ENCODE data around the gene MECP2.

The MECP2 gene

DNA sequence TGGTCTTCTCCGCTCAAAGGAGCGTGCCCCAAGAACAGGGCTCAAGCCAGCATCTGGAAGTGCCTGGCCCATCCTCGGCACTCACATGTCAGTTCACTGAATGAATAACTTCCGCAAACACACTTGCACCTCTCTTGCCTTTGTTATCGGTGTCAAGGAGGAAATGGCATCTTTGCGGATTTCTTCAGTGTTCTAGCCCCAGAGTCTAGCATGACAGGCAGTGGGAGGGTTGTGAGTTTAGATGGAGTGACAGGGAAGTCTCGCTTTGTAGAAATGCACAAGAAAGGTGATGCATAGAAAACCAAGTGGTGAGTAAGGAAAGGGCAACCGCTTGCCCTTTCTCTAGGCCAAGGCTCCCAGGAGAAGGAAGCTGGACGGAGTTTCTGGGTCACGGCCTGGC lies 17.6 kb upstream of the MECP2 start:
- DNase-seq: no peak

DNA sequence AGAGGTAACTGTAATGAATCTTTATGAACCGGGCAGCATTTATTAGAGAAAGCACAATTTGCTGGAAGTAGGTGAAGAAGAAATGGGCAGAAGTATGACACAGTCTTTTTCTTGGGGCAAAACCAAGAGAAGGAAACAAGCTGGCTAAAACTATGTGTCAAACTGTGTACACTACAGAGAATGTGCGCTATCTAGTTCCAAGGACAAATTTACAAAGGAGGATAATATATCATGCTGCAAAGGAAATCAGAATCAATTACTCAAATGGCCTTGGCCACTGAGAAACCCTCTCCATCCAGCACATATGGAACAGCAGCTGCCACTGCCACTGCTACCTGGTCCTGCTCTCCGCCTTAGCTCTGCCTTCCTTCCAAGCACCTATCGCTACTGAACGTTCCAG lies 17.1 kb upstream of the MECP2 start:
- no peak for DNase-seq

DNA sequence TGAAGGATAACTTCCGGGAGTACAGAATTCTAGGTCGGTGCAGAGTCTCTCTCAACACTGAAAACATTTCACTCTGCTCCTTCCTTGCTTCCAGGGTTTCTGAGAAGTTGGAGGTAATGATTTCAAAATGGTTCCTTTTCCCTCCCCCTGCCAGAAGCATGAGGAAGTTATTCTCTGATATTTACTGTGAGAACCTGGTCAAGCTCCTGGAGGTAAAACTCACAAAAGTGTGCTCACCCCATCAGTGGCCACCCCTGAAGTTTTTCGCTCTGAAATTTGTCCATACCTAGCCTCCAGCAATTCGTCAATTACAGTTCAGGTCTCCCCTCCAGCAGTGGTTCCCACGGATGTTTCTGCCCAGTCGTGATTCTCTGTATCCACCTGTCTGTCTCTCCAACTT lies 16.2 kb upstream of the MECP2 start:
- no peak for DNase-seq

DNA sequence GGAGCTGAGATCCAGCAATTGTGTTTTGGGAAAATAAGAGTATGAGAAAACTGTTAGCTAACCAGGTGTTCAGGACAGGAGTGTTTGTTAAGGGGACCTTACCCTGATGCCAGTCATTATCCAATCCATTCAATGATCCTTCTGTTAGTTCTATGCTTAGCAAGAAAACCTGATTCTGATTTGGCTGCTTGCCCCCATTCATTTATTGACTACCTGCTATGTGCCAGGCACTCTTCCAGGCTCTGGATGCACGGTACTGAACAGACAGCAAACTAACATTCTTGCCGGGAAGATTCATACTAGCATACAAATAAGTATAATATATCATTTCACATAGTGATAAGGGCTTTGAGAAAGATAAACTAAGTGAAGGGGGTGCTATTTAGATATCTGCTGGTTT lies 1.0 kb upstream of the MECP2 start:
- no peak for DNase-seq

DNA sequence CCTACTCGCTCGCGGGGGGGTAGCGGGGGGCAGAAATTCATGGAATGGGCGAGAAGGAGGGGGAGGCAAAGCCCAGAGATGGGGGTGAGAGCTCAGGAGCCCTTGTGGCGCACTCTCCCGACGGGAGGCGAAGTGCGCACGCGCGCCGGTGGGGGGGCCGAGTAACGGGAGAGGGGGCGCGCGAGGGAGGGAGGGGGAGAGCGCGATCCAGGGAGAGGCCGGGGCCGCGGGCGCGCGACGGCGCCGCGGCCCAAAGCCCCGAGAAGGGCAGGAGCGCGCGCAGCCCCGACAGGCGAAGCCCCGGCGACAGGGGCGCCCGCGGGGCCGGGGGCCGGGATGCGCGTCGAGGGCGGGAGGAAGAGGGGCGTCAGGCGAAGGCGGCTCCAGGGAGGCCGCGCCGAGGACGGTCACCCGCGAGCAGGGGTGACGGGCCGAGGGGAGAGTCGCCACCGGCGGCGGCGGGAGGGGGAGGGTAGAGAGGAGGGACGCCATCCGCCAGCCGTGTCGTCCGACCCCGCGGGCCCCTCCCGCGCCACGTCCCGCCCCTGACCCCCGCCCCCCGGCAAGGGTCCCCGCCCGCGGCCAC lies 421 bp downstream of the MECP2 start:
- DNase-seq: peak; percentile 61

DNA sequence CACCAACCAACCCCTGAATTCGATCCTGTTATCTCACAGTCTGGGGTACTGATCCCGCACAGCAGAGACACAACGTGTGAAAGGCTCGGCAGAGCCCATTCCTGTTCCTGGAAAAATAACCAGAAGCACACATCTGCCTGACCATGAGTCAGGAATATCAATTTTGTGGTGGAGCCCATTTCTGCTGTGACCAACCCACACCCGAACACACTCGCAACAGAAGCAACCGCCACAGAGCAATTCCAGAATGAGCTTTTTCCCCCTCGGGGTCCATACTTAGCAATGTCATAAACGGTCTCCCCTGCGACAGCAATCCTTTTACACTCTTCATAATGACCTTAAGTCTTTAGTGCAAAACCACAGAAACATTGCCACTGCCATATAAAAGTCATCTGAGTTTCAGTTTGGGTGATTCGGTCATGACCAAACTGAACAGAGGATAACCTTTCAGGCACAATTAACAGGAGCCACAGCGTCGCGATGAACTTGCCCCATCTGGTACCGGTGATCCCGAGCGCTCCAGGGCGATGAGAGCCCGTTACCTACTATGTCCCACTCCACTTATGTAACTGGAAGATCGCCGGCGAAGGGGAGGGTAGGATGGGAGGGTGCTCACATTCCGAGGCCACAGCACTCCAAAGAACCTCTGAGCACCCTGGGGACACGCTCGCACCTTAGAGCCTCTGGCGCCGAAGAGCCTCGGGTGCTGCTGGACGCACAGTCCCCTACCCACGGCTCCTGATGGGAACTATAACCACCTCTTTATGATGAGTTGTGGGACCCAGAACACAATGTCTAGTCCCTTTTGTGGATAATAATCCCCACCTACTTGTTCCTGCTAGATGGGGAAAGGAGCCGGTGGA lies 1.1 kb downstream of the MECP2 start:
- no peak for DNase-seq

DNA sequence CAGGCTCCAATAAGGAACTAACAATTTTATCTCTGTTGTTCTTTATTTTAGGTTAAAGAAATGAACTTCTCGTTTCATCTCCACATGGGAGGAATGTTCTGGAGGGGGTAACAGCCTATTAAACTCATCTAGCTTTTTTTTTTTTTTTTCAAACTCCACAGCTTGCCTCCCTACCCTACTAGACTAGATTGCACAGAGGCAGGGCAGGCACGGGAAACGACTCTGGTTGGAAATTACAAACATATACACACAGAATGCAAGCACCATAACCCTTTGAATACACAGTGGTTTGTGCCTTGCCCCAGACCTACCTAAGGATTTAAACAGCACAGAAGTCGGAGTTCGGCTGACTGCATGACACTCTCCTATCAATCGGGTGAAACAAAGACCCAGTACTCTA lies 2.7 kb downstream of the MECP2 start:
- DNase-seq: no peak

DNA sequence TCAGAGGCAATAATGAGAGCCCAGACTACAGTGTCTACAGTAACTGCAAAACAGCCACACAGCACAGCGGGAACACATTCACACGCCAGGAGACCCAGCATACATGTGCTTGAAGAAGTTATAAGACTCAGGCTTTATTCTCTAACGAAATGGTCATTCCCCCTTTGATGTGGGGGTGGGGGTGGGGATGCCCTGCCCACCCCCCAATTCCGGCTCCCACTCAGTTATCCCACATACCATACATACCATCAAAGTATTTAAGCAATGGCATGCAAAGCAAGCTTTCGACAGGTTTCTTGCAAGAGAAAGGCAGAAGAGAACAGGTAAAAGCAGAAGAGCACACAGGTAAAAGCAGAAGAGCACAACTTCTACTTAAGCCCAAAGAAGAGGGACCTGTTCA lies 3.6 kb downstream of the MECP2 start:
- no peak for DNase-seq

DNA sequence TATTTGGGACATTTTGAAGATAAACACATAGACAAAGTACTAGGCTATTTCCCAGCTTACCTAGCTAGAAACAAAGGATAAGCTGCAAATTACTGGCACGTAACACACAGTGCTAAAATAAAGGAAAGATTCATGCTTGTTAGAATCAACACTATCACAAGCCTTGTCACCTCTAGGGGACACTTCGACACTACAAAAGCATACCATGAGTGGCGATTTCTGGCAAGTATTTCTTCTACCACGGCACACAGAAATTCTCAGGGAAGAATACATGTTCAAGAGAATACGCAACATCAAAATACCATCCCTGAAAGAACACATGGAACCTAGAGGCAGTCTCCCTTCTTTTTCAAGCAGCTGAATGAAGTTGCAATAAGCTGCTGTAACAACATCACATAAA lies 5.1 kb downstream of the MECP2 start:
- no peak for DNase-seq

DNA sequence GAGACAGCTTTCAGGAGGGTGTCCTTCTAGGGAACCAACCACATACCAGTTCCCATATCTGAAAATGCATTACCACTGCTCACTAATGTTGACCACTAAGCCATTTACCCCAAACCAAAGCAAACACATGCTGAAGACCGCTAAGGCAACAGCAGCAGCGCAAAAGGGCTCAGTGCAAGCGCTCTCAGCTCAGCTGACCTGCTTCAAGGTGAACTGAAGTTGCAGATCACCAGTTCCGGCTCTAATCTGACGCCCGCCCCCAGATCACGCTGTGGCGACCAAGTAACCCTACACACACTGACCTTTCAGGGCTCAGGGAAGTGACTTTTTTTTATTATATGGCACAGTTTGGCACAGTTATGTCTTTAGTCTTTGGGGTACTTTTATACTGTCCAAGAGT lies 5.8 kb downstream of the MECP2 start:
- DNase-seq: no peak

DNA sequence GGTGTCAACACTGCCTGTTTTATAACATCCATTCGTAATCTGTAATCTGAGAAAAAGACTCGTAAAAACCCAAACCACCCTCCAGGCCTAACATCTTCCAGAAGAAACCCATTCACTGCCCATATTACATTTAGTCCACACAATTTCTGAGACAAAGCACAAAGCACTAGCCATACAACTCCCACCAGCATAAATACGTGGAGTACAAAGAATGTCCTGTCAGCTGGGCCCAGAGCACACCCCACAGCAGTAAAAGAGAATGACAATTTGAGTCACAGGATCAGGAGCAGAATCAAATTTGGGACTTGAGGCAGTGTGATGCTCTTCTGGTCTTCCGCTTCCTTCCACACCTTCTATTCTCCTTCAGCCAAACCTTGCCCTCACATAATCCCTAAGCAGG lies 6.8 kb downstream of the MECP2 start:
- DNase-seq: no peak

DNA sequence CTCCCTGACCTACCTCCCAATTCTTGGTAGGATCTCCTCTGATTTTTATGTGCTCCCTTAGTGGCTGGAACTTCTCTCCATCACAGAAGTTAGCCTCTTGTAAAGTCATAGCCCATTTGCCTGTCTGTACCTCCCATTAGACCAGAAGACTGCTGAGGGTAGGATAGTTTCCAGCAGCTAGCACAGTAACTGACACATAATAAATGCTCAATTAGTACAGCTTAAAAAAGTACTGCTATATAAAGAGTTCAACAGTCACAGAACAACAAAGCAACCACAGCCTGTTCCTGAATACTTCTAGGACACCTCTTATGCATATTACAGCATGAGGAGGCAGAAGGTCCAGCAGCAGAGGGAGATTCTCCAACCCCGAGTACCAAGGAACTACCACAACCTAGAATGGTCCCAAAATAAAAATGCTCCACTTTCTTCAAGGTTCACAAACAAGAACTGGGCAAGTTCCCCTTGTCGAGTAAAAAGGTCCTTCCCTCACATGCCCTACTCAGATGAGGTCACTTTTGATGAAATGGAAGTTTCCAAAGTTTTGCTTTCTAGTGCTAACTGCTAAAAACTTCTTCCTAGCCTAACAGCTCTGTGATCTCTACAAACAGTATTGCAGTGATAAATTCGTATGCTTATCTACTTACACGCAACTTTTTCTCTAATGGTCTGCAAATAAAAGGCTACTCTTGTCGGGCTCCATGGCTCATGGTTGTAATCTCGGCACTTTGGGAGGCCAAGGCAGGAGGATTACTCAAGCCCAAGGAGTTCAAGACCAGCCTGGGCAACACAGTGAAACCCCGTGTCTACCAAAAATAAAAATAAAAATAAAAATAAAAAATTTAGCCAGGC lies 12.8 kb downstream of the MECP2 start:
- DNase-seq: no peak

DNA sequence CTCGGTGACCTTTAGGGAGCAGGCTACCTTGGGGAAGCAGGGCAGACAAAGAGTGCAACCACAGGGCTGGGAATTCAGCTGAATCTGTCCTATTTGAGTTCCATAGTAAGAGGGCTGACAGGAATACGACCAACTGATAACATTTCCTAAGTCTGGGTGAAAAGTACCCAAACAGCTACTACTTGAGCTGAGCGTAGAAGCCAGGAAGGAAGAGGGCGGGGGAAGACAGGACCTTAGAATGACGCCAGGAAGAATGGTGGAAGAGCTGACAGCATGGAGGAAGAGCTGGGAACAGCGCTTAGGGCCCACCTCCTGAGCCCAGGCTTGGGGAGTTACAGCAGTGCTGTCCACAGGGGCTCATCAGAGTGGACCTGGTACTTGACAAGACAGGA lies 14.4 kb downstream of the MECP2 start:
- no peak for DNase-seq

DNA sequence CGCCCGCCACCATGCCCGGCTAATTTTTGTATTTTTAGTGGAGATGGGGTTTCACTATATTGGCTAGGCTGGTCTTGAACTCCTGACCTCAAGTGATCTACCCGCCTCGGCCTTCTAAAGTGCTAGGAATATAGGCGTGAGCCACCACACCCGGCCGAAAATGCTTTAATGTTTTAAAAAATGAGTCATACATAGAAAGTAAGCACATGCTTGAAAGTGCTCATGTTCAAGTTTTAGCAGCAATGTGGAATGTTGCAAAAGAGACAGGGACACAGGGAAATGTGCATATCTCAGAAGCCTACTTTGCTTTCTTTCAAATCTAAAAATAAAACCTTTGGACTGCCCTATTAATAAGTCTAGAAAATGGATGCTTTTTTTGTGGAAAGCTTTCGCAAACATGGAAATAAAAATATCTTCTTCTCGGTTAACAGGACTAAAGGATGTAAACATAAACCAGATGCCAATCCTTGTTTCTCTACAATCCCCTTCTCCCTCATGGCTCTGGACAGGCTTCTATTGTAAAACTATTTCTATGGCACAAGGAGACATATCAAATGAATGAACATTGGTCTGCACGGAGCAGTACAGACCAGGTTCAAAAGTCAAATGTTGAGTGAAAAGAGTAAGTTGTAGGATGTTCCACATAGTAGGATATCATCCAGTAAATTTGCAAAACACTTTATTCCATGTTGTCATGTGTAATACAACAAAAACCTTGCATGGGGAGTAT lies 15.0 kb downstream of the MECP2 start:
- no peak for DNase-seq

DNA sequence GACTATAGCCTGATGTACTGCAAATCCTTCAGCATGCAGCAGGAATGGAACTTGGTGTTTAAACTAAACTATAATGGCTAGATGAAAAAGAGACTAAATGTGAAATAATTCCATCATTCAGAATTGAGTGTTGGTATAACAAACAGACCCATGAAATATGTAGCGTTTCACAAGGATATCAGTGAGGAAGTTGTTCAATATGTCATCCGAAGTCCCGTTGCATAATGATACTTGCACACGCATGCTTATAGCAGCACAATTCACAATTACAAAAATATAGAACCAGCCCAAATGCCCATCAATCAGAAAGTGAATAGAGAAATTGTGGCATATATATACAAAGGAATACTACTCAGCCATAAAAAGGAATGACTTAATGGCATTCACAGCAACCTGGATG lies 20.4 kb downstream of the MECP2 start:
- DNase-seq: no peak

DNA sequence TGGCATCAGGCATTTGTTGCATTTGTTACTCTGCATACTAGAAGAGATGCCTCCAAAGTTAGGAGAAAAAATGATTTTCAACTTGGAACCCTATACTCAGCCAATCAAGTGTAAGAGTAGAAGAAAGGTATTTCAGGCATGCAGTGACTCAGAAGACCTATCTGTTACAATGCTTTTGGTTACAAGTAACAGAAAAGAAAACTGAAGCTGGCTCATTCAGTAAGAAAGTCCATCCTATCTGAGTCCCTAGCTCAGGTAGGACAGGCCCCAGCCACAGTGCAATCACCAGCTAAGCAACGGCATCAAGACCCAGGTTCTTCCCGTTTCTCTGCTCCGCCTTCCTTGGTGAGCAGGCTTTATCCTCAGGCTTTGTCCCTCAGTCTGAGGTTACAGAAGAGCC lies 23.3 kb downstream of the MECP2 start:
- no peak for DNase-seq

DNA sequence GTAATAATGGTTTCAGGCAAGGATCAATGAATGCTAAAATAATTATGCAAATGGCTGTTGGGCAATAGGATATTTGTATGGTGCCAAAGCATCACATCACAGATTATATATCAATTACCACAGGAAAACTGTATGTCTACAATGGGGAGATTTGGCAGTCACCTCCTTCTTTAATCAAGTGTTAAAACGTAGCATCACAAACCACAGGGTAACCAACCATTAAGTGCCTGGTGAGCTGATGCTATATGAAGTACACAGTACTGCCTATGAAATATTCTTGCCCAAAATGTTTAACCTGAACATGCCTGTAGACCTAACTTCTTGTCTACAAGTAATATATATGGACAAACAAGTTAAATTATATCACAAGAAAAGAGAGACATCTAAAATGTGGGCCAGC lies 25.3 kb downstream of the MECP2 start:
- no peak for DNase-seq

DNA sequence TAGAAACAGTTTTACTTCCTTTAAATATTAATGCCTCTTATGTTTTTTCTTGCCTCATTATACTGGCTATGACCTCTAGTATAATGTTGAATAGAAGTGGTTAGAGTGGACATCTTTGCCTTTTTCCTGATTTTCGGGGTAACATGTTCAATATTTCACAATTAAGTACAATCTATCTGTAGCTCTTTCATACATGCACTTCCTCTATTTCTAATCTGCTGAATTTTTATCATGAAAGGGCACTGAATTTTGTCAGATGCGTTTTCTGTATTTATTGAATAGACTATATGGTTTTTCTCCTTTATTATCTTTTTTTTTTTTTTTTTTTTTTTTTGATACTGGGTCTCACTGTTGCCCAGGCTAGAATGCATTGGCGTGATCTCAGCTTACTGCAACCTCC lies 29.0 kb downstream of the MECP2 start:
- DNase-seq: no peak

DNA sequence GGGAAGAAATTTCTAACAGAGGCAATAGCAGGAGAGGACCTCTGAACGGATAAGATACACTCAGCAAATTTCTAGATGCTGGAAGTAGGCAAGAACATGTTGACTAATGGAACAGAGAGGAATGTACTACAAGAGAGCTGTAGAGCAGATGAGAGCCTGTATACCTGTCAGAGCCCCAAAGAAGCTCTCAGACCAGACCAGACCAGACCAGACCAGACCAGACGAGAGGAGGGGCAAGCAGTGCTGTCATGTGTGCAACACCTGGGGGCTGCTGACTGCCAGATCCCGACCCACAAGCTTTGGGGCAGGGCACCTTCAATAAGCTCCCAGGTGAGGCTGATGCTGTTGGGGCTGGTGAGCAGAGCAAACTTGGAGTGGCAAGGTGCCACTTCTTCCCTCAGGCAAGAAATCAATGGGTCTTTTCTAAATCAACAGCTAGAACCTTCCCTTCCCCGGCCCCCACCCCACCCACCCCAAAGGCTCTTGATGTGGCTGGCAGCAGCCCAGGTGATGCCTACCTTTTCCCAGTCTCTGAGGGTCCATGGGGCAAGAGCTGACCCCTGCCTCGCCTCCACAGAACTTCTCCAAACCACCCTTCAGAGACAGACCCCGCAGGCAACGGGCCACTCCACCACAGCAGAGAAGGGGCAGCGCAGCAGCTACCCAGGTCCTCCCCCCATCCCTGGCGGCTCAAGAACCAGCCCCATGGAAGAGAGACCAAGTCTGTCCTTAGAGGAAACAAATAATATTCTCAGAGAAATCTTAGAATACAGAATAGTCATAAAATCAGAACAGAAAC lies 32.7 kb downstream of the MECP2 start:
- DNase-seq: no peak

DNA sequence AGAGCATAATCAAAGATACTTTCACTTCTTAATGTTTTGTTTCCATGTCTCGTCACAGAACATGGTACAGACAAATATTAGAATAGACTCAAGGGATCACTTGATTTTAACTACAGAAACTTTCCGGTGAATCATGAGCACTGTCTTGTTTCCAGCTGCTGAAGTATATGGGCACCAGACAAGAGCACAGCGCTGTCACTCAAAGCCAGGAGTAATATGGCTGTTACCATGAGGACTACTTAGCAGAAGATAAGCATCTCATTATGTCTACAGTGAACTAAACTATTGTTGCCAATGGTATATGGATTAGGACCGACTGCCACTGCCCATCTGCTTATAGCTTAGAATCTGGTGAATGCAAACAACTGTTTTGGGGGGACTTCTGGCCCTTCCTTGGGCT lies 34.3 kb downstream of the MECP2 start:
- DNase-seq: no peak

DNA sequence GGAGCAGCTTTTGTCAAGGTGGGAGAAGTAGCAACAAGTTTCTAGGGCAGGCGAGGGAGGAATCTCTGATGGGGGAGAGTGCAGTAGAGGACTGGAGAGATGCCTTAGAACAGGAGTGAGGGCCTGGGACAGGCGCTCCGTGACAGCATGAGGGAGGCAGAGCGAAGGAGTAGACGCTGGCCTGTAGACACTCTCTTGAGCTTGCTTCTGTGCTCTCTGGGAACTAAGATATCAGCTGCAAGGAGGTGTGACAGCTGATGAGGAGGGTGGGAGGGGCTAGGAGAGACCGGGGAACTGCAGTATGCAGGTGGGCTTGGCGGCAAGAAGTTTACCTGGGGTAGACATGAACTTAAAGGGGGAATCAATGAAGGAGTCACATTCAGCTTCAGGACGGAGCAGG lies 35.7 kb downstream of the MECP2 start:
- DNase-seq: no peak

DNA sequence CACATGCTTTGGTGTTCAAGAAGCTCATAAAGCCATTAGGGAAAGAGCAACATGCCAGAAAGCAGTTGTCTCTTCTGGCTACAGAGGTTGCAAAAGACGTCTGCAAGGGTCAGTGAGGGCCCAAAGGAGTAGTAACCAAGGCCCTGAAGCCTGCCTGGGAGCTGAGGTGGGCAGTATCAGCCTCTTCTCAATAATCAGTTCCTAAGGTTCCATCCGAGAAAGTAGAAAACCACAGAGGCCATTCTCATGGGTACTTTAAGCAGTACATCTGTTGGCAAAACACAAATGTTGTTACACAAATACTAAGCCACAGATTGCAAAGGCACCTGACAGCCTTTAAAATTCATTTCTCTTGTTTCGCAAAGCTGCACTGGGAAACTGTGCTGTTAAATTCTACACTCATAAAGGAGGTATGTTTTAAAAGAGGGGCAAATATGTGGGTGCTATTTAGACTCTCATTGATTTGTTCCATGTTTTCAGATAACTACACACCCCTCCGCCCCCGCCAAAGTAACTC lies 37.7 kb downstream of the MECP2 start:
- no peak for DNase-seq

Data from NCI-H1694 (cell line).